GM19395 (cell line): ENCODE data around the gene ALG12.

ENCODE experiments used
- ATAC-seq: cut with Tn5 transposase; IDR thresholded peaks from one replicate; pipeline ENCODE4 v1.9.1; 2021; ENCODE audit warnings: mild to moderate bottlenecking, moderate library complexity; ENCODE audit not compliant: unreplicated experiment

ALG12 gene

DNA sequence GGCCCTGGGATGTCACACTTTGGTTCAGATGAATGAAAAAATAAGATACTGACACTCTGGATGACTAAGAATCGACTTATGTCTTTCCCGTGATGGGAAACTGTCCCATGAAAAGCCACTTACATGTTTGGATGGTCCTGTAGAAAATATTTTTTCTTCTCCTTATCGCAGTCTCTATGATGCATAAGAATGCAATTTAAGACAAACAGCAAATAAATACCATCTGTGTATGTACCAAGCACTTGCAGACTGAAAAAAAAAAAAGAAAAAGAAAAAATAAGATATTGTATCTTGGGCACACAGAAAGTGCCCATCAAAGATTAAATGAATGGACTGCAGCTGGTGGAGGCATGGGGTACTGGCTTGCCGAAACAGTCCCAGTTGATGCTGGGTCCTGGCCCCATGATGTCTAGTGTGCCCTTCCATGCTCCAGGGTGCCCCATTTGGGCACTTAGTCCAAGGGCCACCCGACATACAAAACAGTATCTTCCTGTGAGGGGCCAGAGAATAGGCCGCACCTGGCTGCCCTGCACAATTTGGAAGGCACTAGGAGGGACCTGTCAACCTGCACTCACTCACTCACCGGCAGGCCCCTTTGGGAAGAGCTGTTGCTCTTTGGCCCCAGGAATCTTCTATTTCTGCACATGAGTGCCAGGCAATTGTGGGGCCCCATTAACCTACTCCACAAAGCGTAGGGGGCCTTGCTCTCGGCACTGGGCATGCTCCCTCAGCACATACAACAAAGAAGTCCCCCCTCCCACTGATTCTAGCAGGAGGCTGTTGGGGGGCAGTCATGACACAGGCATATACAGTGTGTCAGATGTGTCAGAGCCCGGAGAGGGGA lies 67.1 kb downstream of the ALG12 start:
- ATAC-seq, result no peak
